Fibroblast of lung (primary cell): ENCODE results near the gene UBL3. TPM values are rescaled to one million over a fixed set of nuclear protein-coding genes. Genes with fewer than 3 reads are reported as not detected.

Experiments
- DNase-seq, 2 donors: peaks; one replicate each; pipeline versions ENCODE4 v3.0.0 to v3.0.0-alpha.2; 2010; ENCODE audit warnings: low read depth in 2 of 2
- H2AFZ ChIP-seq: 2 replicates; pipeline ENCODE4 v1.5.1; 2012; ENCODE audit warnings: low read length, control low read depth, inconsistent platforms
- H3K27ac ChIP-seq: 2 replicates; pipeline ENCODE4 v1.5.1; 2011; ENCODE audit warnings: low read length, control low read depth; ENCODE audit not compliant: insufficient read depth
- H3K27me3 ChIP-seq: 2 replicates; pipeline ENCODE4 v1.5.1; 2011; ENCODE audit warnings: mild to moderate bottlenecking, low read length; ENCODE audit not compliant: control insufficient read depth, insufficient read depth
- H3K36me3 ChIP-seq: 2 replicates; pipeline ENCODE4 v1.5.1; 2011; ENCODE audit warnings: low read length; ENCODE audit not compliant: control insufficient read depth, insufficient read depth
- H3K4me1 ChIP-seq: 2 replicates; pipeline ENCODE4 v1.5.1; 2011; ENCODE audit warnings: low read length; ENCODE audit not compliant: control insufficient read depth, insufficient read depth; ENCODE audit errors: extremely low read depth
- H3K4me2 ChIP-seq: 2 replicates; pipeline ENCODE4 v1.5.1; 2011; ENCODE audit warnings: low read length, control low read depth; ENCODE audit not compliant: insufficient read depth; ENCODE audit errors: extremely low read depth
- H3K4me3 ChIP-seq, 4 experiments: fragments of 200-600 bp in 1 of 4; sonication (generic) in 1 of 4; replicated peaks in 1 of 4; 2 replicates each; pipeline ENCODE4 v1.5.1; 2011 to 2016; ENCODE audit warnings: low read length in 4 of 4, low read depth in 3 of 4, mild to moderate bottlenecking in 3 of 4, control low read depth in 2 of 4, inconsistent platforms in 1 of 4, mixed read lengths in 1 of 4; ENCODE audit not compliant: insufficient read depth in 1 of 4; ENCODE audit errors: control extremely low read depth in 1 of 4
- H3K79me2 ChIP-seq: 2 replicates; pipeline ENCODE4 v1.5.1; 2012; ENCODE audit warnings: mild to moderate bottlenecking, low read length, inconsistent platforms; ENCODE audit not compliant: control insufficient read depth, insufficient read depth
- H3K9ac ChIP-seq: 2 replicates; pipeline ENCODE4 v1.5.1; 2011; ENCODE audit warnings: mild to moderate bottlenecking, low read length, control low read depth; ENCODE audit not compliant: insufficient read depth
- H3K9me3 ChIP-seq: 2 replicates; pipeline ENCODE4 v1.5.1; 2012; ENCODE audit warnings: low read depth, low read length; ENCODE audit not compliant: control insufficient read depth, insufficient read depth
- H4K20me1 ChIP-seq: 2 replicates; pipeline ENCODE4 v1.5.1; 2011; ENCODE audit warnings: low read length; ENCODE audit not compliant: control insufficient read depth, insufficient read depth; ENCODE audit errors: extremely low read depth
- CTCF ChIP-seq, 2 donors: IDR thresholded peaks in 1 of 2; conservative IDR thresholded peaks in 1 of 2; 1 replicate in 1 of 2; 2 replicates in 1 of 2; pipeline ENCODE4 v1.5.1; 2011 to 2012; ENCODE audit warnings: low read length in 2 of 2, control low read depth in 1 of 2, inconsistent platforms in 1 of 2, low read depth in 1 of 2, mild to moderate bottlenecking in 1 of 2
- EZH2 ChIP-seq: IDR thresholded peaks from 2 replicates; pipeline ENCODE4 v1.5.1; 2012; ENCODE audit warnings: low read length, control low read depth, mild to moderate bottlenecking; ENCODE audit errors: missing control alignments
- polyA plus RNA-seq, 2 donors: library from polyadenylated mRNA; depleted of rRNA in 1 of 2; stranded (reverse) in 1 of 2; unstranded in 1 of 2; fragments of >200 nt; gene quantifications; 2 replicates each; pipeline ENCODE4 v1.2.1, GENCODE V29; 2011 to 2012; ENCODE audit warnings: missing spikeins in 1 of 2
- total RNA-seq: library from RNA; depleted of rRNA; stranded (reverse); fragments of >200 nt; gene quantifications from 2 replicates; pipeline ENCODE4 v1.2.1, GENCODE V29; 2014

UBL3 gene
- total and polyA plus RNA-seq, 2 donors (not counting 1 experiment from before 2014, with no cell fraction given): 10.7 to 18.3 TPM

DNA sequence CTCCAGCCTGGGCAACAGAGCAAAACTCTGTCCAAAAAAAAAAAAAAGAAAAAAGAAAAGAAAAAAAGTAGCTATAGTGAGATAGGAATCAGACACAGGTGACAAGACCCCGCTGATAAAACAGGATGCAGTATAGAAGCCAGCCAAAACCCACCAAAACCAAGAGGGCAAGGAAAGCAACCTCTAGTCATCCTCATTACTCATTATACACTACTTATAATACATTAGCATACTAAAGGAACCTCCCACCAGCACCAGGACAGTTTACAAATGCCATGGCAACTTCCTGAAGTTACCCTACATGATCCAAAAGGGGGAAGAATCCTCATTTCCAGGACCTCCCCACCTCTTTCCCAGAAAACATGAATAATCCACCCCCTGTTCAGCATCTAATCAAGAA, 35.6 kb upstream of the UBL3 start:
- H3K27me3 ChIP-seq: no peaks in the 10 kb centered on the region
- no peaks in the 10 kb centered on the region for H3K9me3 ChIP-seq
- no peak overlapping the region for H3K9ac ChIP-seq
- no peak overlapping the region for H3K27ac ChIP-seq
- H3K4me3 ChIP-seq: no peak overlapping the region
- no peak overlapping the region for H2AFZ ChIP-seq
- H3K4me2 ChIP-seq: no peak overlapping the region
- H3K36me3 ChIP-seq: no peaks in the 10 kb centered on the region
- no peaks in the 10 kb centered on the region for H4K20me1 ChIP-seq
- no peaks in the 10 kb centered on the region for H3K4me1 ChIP-seq
- DNase-seq: no peak
- H3K79me2 ChIP-seq: no peaks in the 10 kb centered on the region
- no peak for TF ChIP-seq EZH2
- TF ChIP-seq CTCF (conservative IDR thresholded peaks at IDR 0.05 in 1 of 2, IDR thresholded peaks at IDR 0.05 in 1 of 2; ENCODE audit: low read depth in 1 of 2, low read length in 2 of 2): no peak

- H3K4me3 ChIP-seq: no peak overlapping the region
- H2AFZ ChIP-seq: no peak overlapping the region
- no peaks in the 10 kb centered on the region for H3K79me2 ChIP-seq
- no peak overlapping the region for H3K9ac ChIP-seq
- TF ChIP-seq CTCF (conservative IDR thresholded peaks at IDR 0.05 in 1 of 2, IDR thresholded peaks at IDR 0.05 in 1 of 2; ENCODE audit: low read depth in 1 of 2, low read length in 2 of 2) (no peak), EZH2 (no peak)
- H3K27ac ChIP-seq: no peak overlapping the region
- no peaks in the 10 kb centered on the region for H3K4me1 ChIP-seq
- H4K20me1 ChIP-seq: no peaks in the 10 kb centered on the region
- H3K36me3 ChIP-seq: no peaks in the 10 kb centered on the region
- peak in 1 of 2 donors; percentile 70 for DNase-seq
- no peak overlapping the region for H3K4me2 ChIP-seq
- no peaks in the 10 kb centered on the region for H3K9me3 ChIP-seq
- H3K27me3 ChIP-seq: no peaks in the 10 kb centered on the region
Observed at GRCh38 chr13:29884671-29885430, 34.4 kb upstream of the UBL3 start.

DNA sequence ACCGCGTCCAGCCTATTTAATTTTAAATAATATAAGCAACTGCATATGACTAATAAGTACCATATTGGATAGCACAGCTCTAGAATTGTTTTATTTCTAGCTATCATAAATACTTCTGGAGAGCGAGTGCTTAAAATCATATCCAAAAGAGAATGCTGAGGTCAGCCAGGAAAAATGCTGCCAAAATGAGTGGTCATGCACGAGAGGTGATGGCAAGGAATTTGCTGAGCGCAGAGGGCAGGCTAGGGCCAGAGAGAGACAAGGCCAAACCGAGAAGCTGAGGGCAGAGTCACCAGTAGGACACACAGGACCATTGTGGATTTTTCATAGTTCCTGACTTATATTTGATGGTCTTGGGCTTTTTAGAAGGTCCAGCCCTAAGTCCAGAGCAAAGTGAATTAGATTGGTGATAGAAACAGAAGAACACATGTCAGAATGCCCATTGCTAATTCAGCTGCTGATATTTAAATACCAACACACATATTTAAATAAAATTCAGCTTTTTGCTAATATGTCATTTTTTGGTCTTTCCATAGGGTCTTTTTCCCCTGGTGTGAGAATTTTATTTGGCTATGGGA, 33.6 kb upstream of the UBL3 start:
- no peak overlapping the region for H3K4me3 ChIP-seq
- TF ChIP-seq CTCF (conservative IDR thresholded peaks at IDR 0.05 in 1 of 2, IDR thresholded peaks at IDR 0.05 in 1 of 2; ENCODE audit: low read depth in 1 of 2, low read length in 2 of 2): no peak
- no peak for TF ChIP-seq EZH2
- DNase-seq: peak in 1 of 2 donors; percentile 52
- H4K20me1 ChIP-seq: no peaks in the 10 kb centered on the region
- H3K36me3 ChIP-seq: no peaks in the 10 kb centered on the region
- no peak overlapping the region for H3K27ac ChIP-seq
- H3K79me2 ChIP-seq: no peaks in the 10 kb centered on the region
- no peaks in the 10 kb centered on the region for H3K4me1 ChIP-seq
- H3K9ac ChIP-seq: no peak overlapping the region
- no peak overlapping the region for H3K4me2 ChIP-seq
- no peak overlapping the region for H2AFZ ChIP-seq
- no peaks in the 10 kb centered on the region for H3K27me3 ChIP-seq
- H3K9me3 ChIP-seq: no peaks in the 10 kb centered on the region
